ELR (cell line): ENCODE data around the gene COPS7A.
"Not testable (repeated sequence)": the region's sequence is repeated elsewhere in the genome, so short reads cannot be mapped to it uniquely, and the experiment has no call there.

Experiments
- DNase-seq: peaks from one replicate; pipeline ENCODE4 v3.0.0-alpha.2; 2015; ENCODE audit warnings: low read depth

COPS7A gene

DNA sequence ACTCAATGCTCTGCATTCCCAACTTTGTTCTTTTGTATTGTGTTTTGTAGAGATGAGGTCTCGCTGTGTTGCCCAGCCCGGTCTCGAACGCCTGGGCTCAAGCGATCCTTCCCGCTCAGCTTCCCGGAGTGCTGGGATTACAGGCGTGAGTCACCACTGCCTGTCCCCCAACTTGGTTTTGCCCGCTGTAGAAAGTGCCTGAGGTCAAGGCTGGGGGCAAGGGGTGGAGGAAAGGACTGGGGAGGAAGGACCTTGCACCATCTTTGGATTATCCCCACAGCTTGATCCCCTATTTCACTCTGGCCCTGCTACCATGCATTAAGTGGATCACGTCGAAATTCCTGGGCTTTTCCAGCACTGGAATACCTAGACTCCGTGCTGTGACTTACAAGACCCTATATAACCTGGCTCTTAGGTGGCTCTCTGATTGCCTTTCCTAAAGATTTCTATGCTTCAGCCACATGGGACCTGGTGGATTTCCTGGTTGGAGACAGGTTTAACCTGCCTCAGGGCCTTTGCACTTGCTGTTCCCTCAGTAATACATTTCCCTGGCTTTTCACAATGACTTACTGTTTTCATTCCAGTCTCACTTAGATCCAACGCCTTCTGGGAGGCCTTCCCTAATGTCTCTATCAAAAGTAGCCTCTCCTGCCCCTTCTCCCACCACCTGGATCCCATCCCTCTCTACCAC, 22.6 kb upstream of the COPS7A start:
- peak; percentile 41 for DNase-seq

DNA sequence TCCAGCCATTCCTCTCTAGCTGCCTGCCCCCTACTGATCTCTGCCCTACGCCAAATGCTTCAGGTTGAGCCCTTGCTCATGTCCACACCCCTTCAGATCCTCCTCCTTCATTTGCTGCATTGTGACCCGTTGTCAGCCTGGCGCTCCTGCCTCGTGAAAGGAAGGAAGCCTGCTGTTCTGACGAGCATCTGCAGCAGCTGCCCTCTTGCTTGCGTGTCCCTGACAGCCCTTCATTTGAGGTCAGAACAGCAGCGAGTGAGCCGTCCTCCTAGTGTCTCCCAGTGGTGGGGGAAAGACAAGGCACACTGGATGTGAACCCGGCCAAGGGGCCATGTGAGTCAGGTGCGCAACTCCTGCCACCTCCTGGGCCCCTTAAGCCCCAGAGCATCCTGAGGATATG, 20.2 kb upstream of the COPS7A start:
- peak; percentile 48 for DNase-seq

DNA sequence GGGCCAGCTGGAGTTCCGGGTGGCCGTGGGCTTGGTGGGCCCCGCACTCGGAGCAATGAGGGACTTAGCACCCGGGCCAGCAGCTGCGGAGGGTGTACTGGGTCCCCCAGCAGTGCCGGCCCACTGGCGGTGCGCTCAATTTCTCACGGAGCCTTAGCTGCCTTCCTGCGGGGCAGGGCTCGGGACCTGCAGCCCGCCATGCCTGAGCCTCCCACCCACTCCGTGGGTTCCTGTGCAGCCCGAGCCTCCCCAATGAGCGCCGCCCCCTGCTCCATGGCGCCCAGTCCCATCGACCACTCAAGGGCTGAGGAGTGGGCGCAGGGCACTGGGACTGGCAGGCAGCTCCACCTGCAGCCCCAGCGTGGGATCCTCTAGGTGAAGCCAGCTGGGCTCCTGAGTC, 15.5 kb upstream of the COPS7A start:
- not testable (repeated sequence) for DNase-seq

DNA sequence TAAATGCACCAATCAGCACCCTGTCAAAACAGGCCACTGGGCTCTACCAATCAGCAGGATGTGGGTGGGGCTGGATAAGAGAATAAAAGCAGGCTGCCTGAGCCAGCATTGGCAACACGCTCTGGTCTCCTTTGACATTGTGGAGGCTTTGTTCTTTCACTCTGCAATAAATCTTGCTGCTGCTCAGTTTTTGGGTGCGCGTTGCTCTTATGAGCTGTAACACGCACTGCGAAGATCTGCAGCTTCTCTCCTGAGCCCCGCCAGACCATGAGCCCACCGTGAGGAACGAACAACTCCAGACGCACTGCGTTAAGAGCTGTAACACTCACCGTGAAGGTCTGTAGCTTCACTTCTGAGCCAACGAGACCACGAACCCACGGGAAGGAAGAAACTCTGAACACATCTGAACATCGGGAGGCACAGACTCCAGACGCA, 14.9 kb upstream of the COPS7A start:
- DNase-seq: no peak

DNA sequence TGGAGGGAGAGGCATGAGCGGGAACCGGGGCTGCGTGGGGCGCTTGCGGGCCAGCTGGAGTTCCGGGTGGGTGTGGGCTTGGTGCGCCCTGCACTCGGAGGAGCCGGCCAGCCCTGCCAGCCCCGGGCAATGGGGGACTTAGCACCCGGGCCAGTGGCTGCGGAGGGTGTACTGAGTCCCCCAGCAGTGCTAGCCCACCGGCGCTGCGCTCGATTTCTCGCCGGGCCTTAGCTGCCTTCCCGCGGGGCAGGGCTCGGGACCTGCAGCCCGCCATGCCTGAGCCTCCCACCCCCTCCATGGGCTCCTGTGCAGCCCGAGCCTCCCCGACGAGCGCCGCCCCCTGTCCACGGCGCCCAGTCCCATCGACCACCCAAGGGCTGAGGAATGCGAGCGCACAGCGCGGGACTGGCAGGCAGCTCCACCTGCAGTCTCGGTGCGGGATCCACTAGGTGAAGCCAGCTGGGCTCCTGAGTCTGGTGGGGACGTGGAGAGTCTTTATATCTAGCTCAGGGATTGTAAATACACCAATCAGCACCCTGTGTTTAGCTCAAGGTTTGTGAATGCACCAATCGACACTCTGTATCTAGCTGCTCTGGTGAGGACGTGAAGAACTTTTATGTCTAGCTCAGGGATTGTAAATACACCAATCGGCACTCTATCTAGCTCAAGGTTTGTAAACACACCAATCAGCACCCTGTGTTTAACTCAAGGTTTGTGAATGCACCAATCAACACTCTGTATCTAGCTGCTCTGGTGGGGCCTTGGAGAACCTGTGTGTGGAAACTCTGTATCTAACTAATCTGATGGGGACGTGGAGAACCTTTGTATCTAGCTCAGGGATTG, 7.6 kb upstream of the COPS7A start:
- DNase-seq: not testable (repeated sequence)

DNA sequence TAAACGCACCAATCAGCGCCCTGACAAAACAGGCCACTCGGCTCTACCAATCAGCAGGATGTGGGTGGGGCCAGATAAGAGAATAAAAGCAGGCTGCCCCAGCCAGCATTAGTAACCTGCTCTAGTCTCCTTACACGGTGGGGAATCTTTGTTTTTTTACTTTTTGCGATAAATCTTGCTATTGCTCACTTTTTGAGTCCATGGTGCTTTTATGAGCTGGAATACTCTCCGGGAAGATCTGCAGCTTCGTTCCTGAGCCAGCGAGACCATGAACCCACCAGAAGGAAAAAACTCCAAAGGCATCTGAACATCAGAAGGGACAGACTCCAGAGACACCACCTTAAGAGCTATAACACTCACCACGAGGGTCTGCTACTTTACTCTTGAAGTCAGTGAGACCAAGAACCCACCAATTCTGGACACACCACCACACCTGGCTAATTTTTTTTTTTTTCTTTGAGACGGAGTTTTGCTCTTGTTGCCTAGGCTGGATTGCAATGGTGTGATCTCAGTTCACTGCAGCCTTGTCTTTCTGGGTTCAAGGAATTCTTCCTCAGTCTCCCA, 6.9 kb upstream of the COPS7A start:
- no peak for DNase-seq

DNA sequence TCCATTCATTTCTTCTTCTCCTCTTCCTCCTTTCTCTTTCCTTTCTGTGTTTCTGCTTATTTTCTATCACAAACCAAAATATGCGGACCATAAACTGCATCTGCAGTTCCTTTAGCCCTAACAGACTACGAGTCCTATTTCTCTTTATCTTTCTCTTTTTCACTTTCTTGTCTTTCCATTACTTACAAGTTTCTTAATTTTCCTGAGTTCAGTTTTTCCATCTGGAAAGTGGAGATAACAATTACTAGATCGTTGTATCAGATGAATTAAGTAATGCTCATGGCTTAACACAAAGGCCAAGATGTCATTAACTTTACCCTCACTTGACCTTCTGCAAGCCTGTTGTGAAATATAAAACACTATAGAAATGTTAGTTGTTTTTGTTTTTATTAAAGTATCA, 983 bp upstream of the COPS7A start:
- no peak for DNase-seq

DNA sequence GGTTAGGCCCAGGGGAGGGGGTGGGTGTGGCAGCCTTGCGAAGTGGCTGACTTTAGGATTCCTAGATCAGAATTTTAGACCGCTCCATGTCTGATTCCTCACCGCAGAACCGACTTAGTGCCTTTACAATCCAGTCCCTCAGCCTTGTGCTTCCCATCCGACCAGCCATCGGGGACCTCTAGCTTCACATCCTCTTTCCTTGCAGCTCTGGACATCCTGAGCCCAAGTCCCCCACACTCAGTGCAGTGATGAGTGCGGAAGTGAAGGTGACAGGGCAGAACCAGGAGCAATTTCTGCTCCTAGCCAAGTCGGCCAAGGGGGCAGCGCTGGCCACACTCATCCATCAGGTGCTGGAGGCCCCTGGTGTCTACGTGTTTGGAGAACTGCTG, 557 bp downstream of the COPS7A start:
- peak; percentile 52 for DNase-seq

DNA sequence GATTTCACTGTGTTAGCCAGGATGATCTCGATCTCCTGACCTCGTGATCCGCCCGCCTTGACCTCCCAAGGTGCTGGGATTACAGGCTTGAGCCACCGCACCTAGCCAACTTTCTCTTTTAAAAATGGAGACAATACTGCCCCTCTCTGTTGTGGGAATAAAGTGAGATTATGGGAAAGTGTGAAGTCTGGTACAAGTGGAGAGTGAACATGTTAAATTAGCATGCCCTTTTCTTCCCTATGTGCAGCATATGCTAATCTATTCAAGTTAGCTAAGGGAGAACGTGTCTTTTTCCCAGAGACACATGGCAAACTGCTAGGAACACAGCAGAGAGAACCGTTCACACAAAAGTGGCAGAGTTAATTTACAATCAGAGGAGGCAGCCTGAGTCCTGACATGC, 1.5 kb downstream of the COPS7A start:
- no peak for DNase-seq

DNA sequence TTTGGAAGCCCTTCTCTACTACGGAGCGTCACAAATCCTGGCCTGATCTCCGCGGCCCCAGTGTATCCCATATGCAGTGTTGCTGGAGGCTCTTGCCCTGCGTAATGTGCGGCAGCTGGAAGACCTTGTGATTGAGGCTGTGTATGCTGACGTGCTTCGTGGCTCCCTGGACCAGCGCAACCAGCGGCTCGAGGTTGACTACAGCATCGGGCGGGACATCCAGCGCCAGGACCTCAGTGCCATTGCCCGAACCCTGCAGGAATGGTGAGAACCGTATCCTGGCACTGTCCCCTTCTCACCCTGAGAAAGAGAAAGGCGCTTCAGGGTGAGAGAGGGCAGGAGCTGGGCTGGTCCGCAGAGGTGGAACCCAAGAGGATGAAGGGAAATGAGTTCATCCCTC, 5.3 kb downstream of the COPS7A start:
- no peak for DNase-seq

DNA sequence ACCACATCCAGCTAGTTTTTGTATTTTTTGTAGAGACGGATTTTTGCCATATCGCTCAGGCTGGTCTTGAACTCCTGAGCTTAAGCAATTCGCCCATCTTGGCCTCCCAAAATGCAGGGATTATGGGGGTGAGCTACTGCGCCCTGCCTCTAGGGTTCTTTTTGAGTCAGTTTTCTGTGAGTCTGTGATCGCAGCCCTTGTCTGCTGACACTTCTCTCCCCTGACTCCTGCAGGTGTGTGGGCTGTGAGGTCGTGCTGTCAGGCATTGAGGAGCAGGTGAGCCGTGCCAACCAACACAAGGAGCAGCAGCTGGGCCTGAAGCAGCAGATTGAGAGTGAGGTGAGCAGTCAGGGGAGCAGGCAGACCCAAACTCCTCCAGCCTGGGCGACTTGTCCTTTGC, 6.3 kb downstream of the COPS7A start:
- DNase-seq: no peak

DNA sequence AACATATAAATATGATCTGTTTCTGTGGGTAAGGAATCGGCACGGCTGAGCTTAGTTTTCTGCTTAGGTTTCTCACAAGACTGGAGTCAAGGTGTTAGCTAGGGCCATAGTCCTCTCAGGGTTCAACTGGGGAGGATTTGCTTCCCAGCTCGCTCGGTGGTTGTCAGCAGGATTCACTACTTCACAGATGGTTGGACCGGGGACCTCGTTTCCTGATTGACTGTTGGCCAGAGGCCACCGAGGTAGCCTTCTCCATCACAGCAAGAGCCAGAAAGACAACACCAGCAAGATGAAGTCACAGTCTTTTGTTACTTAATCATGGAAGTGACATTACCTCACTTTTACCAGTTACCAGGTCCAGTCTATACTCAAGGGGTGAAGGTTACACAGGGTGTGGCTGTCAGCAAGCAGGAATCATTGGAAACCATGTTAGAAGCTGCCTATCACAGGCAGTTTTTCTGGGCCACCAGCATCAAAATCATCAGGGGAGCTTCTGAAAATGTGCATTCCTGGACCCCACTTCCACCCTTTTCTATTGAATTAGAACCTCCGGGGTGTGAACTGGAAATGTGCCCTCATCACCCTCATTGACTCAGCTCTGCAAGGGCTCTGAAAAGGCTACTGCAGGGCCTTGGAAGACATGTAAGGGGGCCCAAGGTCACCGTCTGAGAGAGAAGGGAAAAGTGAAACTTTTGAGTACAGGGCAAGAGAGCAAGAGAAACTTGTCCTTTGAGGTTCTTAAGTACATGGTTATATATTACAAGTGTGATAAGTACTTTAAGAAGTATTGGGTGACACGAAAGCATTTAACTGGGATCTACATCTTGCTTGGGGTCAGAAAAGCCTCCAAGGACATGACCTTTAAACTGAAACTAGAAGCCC, 10.9 kb downstream of the COPS7A start:
- no peak for DNase-seq

DNA sequence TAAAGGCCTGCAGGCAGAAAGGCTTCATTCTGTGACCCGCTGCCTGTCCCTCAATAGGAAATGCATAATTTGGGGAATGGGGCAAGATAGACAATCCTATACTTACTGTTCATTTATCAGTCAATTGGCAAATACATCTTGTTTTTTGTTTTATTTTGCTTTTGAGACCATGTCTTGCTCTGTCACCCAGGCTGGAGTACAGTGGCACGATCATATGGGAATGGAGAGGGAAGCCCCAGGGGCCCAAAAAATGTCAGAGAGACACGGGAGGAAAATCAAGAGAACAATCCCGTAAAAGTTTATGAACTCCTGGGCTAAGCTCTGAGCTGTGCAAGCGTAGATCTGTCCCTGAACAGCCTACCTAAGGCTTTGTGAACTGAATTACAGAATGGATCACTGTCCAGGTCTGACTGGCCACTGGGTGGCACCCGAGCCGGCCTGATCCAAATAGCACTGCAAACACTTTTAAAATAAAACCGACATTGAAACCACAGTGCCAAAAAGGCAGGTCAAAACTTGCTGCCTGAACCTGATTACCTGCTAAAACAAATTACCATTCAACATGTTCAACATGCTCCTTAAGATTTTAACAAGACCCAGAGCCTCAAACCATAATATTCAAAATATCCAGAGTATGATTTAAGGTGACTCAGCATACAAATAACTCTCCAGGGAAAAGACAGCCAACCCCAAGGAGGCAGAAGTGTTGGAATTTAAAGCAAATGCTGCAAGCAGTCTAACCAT, 11.8 kb downstream of the COPS7A start:
- DNase-seq: peak; percentile 65

DNA sequence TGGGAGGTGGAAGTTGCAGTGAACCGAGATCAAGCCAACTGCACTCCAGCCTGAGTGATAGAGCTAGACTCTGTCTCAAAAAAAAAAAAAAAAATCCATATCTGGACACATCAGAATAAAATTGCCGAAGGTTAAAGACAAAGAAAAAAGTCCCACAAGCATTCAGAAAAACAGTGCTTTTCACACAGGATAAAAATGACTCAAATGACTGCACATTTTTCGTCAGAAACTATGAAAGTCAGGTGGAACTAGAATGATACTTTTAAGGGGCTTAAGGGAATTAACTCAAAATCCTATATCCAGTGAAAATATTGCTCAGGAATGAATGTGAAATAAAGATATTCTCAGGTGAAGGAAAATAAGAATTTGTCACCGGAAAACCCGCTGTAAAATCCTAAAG, 12.9 kb downstream of the COPS7A start:
- DNase-seq: no peak

DNA sequence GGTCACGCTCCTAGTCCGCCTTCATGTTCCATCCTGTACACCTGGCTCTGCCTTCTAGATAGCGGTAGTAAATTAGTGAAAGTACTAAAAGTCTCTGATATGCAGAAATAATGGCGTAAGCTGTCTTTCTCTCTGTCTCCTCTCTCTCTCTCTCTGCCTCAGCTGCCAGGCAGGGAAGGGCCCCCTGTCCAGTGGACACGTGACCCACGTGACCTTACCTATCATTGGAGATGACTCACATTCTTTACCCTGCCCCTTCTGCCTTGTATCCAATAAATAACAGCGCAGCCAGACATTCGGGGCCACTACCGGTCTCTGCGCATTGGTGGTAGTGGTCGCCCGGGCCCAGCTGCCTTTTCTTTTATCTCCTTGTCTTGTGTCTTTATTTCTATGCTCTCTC, 18.2 kb downstream of the COPS7A start:
- not testable (repeated sequence) for DNase-seq

DNA sequence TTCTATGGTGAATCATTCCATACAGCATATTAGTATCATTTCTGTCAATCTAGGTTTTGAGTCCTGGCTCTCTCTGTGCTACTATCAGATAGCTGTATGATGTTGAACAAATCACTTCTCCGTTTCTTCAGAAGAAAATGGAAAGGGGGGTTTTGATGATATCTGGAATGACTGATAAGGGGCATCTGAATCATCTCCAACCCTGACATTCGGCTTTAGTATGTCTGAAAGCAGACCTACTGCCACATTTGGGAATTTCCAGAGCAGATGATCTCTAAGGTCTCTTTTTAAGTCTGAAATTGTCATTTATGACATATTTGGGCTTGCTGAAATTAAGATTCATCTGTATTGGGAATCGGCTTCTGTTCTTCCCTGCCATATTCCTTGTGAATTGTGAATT, 19.0 kb downstream of the COPS7A start:
- DNase-seq: no peak

DNA sequence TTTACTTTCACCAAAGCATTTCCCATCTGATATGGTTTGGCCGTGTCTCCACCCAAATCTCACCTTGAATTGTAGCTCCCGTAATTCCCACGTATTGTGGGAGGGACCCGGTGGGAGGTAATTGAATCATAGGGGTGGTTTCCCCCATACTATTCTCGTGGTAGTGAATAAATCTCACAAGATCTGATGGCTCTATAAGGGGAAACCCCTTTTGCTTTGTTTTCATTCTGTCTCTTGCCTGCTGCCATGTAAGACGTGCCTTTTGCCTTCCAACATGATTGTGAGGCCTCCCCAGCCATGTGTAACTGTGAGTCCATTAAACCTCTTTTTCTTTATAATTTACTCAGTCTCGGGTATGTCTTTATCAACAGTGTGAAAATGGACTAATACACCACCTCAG, 19.5 kb downstream of the COPS7A start:
- not testable (repeated sequence) for DNase-seq

DNA sequence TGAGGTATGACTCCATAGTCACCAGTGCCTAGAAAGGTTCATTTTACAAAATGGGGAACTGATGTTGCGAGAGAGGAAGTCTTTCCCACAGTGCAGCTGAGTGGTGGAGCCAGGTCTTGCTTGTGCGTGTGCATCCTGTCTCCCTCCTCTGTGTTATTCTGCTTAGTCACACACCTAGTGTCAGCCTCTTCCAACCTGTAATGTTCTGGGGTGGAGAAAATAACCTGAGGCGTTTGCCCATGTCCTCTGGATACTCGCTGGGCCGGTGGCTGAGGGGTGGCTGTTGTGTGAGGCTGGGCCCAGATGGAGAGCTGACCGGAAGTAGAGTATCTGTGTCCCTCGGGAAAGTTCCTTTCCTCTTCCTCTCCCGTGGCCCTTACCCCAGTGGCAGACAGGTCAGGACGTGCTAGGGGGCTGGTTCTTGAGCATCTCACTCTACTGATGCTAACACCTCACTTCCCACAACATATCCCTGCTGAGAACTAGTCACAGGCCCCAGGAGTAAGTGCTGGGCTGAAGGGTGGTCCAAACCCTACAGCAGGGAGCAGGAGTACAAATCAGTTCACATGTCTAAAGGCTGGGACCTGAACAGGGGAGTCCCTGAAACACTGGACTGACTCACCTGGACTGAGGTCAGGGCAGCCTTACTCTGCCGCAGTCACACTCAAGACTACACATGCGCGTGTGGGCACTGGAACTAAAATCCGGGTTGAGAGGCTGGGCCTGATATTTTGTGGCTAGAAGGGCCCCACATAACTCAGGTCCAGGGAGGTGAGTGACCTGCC, 22.1 kb downstream of the COPS7A start:
- DNase-seq: peak; percentile 16

DNA sequence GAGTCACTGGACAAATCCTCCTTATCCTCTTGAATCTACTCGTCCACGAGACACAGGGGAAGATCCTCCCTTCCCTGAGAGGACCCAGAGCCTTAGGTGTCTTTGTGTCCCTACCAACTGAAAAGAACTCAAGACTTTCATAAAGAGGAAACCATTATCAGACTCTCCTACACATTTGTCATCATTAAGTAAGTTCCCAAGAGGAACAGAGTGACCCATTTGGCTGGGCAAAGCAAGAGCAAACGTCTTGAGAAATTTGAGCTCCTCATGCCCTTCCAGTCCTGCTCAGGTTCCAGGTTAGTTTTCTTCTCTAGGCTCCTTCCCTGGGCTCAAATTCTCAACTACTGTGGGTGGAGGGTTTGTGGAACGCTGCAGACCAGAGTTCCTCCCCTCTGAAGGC, 23.4 kb downstream of the COPS7A start:
- DNase-seq: no peak

DNA sequence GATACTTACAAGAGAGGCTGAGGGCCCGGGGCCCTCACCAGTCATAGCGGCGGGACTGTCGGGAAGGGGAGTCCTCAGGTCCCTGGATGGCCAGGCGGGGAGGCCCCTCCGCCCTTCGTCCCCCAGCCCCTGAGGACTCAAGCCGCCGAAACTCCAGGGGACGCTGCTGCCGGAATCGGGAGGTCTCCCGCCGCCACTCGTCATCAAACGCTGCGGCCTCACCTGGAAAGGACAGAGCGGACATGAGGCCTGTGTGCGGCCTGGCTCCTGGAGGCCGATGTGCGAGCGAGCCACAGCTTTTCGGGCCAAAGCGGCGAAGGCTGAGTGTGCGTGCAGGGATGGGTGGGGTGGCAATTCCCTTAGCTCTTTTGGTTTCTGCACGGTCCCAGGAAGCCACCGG, 24.9 kb downstream of the COPS7A start:
- no peak for DNase-seq

DNA sequence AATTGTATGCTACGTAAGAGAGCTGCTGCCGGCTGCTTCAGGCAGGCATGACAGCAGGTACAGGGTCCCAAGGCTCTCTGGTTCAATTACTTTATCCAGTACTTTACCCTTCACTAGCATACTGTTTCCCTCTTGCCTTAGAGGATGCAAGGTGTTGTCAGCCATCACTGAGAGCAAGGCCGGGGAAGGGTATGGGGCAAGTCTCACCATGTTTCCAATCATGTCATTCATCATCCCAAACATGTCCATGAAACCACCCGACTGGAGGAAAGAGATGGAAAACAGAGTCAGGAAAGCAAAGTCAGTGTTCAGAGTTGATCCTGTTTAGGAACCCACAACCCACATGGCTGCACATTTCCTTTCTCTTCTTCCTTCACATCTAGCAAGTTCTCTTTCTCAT, 26.7 kb downstream of the COPS7A start:
- no peak for DNase-seq
